Measurements from ENCODE around the gene CFAP99.
A peak's percentile ranks its signal among the peaks of the same experiment; 100 is the strongest.

The CFAP99 gene

GRCh38 chr4:2402941-2403340 lies 15.8 kb upstream of the CFAP99 start:
- Histone ChIP-seq H3K4me3 (ENCODE audit: low read depth, low read length) (no peak overlapping the region), H3K9ac (no peak overlapping the region), H2AFZ (no peak overlapping the region), H3K36me3 (ENCODE audit: control insufficient read depth, insufficient read depth, low read length) (no peaks in the 10 kb centered on the region), H3K9me3 (ENCODE audit: control insufficient read depth, low read length) (no peaks in the 10 kb centered on the region), H3K4me1 (no peaks in the 10 kb centered on the region), H3K27me3 (ENCODE audit: control insufficient read depth, insufficient read depth, low read length) (no peaks in the 10 kb centered on the region), H3K27ac (no peak overlapping the region), H3K79me2 (no peaks in the 10 kb centered on the region), H3K4me2 (ENCODE audit: low read length) (peak overlapping the region; percentile 65)
- TF ChIP-seq CTCF (IDR thresholded peaks at IDR 0.05) = no peak

GRCh38 chr4:2406406-2406805 lies 12.3 kb upstream of the CFAP99 start:
- Histone ChIP-seq H3K36me3 (ENCODE audit: control insufficient read depth, insufficient read depth, low read length) (no peaks in the 10 kb centered on the region), H3K4me3 (ENCODE audit: low read depth, low read length) (no peak overlapping the region), H3K27me3 (ENCODE audit: control insufficient read depth, insufficient read depth, low read length) (no peaks in the 10 kb centered on the region), H2AFZ (no peak overlapping the region), H3K4me2 (ENCODE audit: low read length) (no peak overlapping the region), H3K4me1 (no peaks in the 10 kb centered on the region), H3K79me2 (peaks cover 3% of the 10 kb centered on the region), H3K9me3 (ENCODE audit: control insufficient read depth, low read length) (no peaks in the 10 kb centered on the region), H3K27ac (no peak overlapping the region), H3K9ac (no peak overlapping the region)
- TF ChIP-seq CTCF (IDR thresholded peaks at IDR 0.05) = no peak

GRCh38 chr4:2406920-2407319 lies 11.8 kb upstream of the CFAP99 start:
- Histone ChIP-seq H3K4me3 (ENCODE audit: low read depth, low read length) (no peak overlapping the region), H2AFZ (no peak overlapping the region), H3K79me2 (peaks cover 3% of the 10 kb centered on the region), H3K27ac (no peak overlapping the region), H3K9me3 (ENCODE audit: control insufficient read depth, low read length) (no peaks in the 10 kb centered on the region), H3K27me3 (ENCODE audit: control insufficient read depth, insufficient read depth, low read length) (no peaks in the 10 kb centered on the region), H3K4me2 (ENCODE audit: low read length) (no peak overlapping the region), H3K9ac (no peak overlapping the region), H3K36me3 (ENCODE audit: control insufficient read depth, insufficient read depth, low read length) (no peaks in the 10 kb centered on the region), H3K4me1 (no peaks in the 10 kb centered on the region)
- TF ChIP-seq CTCF (IDR thresholded peaks at IDR 0.05) = no peak

- Histone ChIP-seq H3K27ac (no peak overlapping the region), H3K79me2 (peaks cover 3% of the 10 kb centered on the region), H3K4me1 (no peaks in the 10 kb centered on the region), H2AFZ (no peak overlapping the region), H3K4me3 (ENCODE audit: low read depth, low read length) (no peak overlapping the region), H3K9ac (no peak overlapping the region), H3K9me3 (ENCODE audit: control insufficient read depth, low read length) (no peaks in the 10 kb centered on the region), H3K4me2 (ENCODE audit: low read length) (no peak overlapping the region), H3K36me3 (ENCODE audit: control insufficient read depth, insufficient read depth, low read length) (no peaks in the 10 kb centered on the region), H3K27me3 (ENCODE audit: control insufficient read depth, insufficient read depth, low read length) (no peaks in the 10 kb centered on the region)
- no peak for TF ChIP-seq CTCF (IDR thresholded peaks at IDR 0.05)
Measured at GRCh38 chr4:2407991-2408342, 10.8 kb upstream of the CFAP99 start.

- Histone ChIP-seq H3K4me3 (ENCODE audit: low read depth, low read length) (no peak overlapping the region), H3K4me2 (ENCODE audit: low read length) (no peak overlapping the region), H3K27ac (no peak overlapping the region), H3K9ac (no peak overlapping the region), H3K27me3 (ENCODE audit: control insufficient read depth, insufficient read depth, low read length) (no peaks in the 10 kb centered on the region), H3K4me1 (no peaks in the 10 kb centered on the region), H3K9me3 (ENCODE audit: control insufficient read depth, low read length) (no peaks in the 10 kb centered on the region), H3K36me3 (ENCODE audit: control insufficient read depth, insufficient read depth, low read length) (no peaks in the 10 kb centered on the region), H2AFZ (no peak overlapping the region), H3K79me2 (peaks cover 3% of the 10 kb centered on the region)
- no peak for TF ChIP-seq CTCF (IDR thresholded peaks at IDR 0.05)
Measured at GRCh38 chr4:2408401-2408958, 10.3 kb upstream of the CFAP99 start.

Data from parathyroid adenoma (tissue), 2 donors.